Measurements from ENCODE around the gene NT5DC4. TPM values are rescaled to one million over a fixed set of nuclear protein-coding genes. Genes with fewer than 3 reads are reported as not detected.

Gene NT5DC4
- total RNA-seq, 1 experiment from 2014 or later, result 0.22 TPM

DNA sequence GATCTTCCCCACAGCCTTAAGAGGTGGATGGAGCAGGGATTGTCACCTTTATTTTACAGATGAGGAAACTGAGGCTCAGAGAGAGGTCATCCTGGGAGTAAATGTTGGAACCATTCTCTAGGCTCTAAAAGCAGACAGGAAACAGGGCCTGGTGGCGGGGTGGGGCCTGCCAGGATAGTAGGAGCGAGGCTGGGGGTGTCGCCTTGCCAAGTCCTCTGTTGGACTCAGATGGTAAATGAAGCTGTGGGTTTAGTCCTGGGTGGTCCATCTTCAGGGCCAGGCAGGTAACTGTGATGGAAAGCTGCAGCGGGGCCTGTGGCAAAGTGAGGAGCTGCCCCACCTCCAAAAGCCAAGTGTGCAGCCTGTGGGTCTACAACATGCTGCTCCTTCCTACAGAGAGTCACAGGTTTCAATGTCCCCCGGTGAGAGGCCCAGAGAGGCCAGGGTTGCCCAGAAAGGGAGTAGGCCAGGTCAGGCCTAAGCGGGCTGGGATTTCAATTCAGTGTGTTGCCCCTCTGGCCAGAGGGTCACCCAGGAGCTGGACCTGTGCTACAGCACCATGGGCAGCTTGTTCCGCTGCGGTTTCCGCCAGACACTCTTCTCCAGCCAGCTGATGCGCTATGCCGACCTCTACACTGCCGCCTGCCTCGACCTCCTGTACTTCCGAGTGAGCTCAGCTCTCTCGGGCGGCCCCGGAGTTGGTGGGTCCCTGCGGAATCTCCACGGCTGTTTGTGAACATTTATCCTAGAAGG, 6.6 kb downstream of the NT5DC4 start:
- Histone ChIP-seq H3K79me2 (ENCODE audit: insufficient read depth, low read length) (no peaks in the 10 kb centered on the region), H3K36me3 (ENCODE audit: control insufficient read depth in 1 of 2, insufficient read depth in 2 of 2, low read length in 2 of 2) (no peaks in the 10 kb centered on the region), H2AFZ (ENCODE audit: low read depth, low read length, poor library complexity, severe bottlenecking) (no peak overlapping the region), H3K9me3 (ENCODE audit: control insufficient read depth in 1 of 2, insufficient read depth in 1 of 2, low read depth in 1 of 2, low read length in 2 of 2) (no peaks in the 10 kb centered on the region), H3K4me1 (ENCODE audit: control insufficient read depth in 1 of 2, insufficient read depth in 2 of 2, low read length in 2 of 2) (peaks cover 13 to 29% of the 10 kb centered on the region in 2 experiments), H3K9me2 (ENCODE audit: insufficient read depth) (no peaks in the 10 kb centered on the region), H3K27ac (ENCODE audit: low read depth, low read length) (no peak overlapping the region), H3K9ac (ENCODE audit: low read length) (no peak overlapping the region; the same call in 1 of the 2 replicates), H3K4me3 (replicated peaks in 1 of 2; ENCODE audit: low read depth in 1 of 2, low read length in 2 of 2) (no peak overlapping the region), H3K4me2 (ENCODE audit: low read length) (peak overlapping the region; percentile 65; the same call in 1 of the 2 replicates), H3K27me3 (ENCODE audit: insufficient read depth, low read length) (no peaks in the 10 kb centered on the region), H4K20me1 (ENCODE audit: insufficient read depth) (no peaks in the 10 kb centered on the region)
- ATAC-seq (no peak), DNase-seq (ENCODE audit: low read depth, low spot score) (no peak)
- no TSS peak for BruUV-seq (replicated peaks)
- CTCF ChIA-PET, result interaction anchor here (0.8 to 4.6 kb wide), 17 partner anchors 10 to 247 kb away, joined by 3 to 100 read pairs (median 4); partner anchors contain the start of gene CHCHD5
- POLR2A ChIA-PET, result interaction anchor here (1.2 to 3.5 kb wide), 3 partner anchors 9 to 127 kb away, joined by 4 to 22 read pairs (median 8); no protein-coding TSS in a partner anchor
- RAD21 ChIA-PET (ENCODE audit: low non-redundant PET in 1 of 2, low total read pairs in 2 of 2, uncharacterized antibody in 2 of 2, unreplicated experiment in 2 of 2), result interaction anchor here (1.1 to 3.2 kb wide), 9 partner anchors 82 to 214 kb away, joined by 3 to 35 read pairs (median 4); partner anchors contain the start of gene CHCHD5 (in 1 of the 2)
- intact Hi-C loops (cut with micrococcal nuclease), result loop anchor here (5.0 kb wide), 3 partner anchors 145 to 840 kb away; partner anchors contain the start of genes CHCHD5 and TTL
- TF ChIP-seq ZNF274 (IDR thresholded peaks at IDR 0.05; ENCODE audit: low read depth, low read length) (no peak), CEBPB (IDR thresholded peaks at IDR 0.05; ENCODE audit: low read depth) (no peak), CBX3 (IDR thresholded peaks at IDR 0.05; ENCODE audit: low read depth) (no peak)
- TF ChIP-seq, protein P1, sequence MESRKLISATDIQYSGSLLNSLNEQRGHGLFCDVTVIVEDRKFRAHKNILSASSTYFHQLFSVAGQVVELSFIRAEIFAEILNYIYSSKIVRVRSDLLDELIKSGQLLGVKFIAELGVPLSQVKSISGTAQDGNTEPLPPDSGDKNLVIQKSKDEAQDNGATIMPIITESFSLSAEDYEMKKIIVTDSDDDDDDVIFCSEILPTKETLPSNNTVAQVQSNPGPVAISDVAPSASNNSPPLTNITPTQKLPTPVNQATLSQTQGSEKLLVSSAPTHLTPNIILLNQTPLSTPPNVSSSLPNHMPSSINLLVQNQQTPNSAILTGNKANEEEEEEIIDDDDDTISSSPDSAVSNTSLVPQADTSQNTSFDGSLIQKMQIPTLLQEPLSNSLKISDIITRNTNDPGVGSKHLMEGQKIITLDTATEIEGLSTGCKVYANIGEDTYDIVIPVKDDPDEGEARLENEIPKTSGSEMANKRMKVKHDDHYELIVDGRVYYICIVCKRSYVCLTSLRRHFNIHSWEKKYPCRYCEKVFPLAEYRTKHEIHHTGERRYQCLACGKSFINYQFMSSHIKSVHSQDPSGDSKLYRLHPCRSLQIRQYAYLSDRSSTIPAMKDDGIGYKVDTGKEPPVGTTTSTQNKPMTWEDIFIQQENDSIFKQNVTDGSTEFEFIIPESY (IDR thresholded peaks at IDR 0.05; ENCODE audit: extremely low read depth, insufficient replicate concordance, low read length), result no peak

DNA sequence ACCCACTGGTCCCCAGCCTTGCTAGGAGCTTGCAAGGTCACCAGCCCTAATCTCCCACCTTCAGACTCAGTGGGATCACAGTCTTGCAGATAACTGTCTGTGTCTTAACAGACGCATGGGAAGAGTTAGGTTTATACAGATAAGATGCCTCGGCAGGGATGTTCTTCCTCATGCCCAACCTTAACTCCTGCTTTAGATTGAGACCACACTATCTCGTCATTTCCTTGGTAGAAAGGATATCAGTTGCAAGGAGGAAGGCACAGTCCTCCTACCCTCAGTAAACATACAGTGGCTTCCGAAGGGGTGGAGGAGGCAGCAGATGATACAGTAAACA, 7.2 kb downstream of the NT5DC4 start:
- ChIA-PET POLR2A (no interaction called here), CTCF (interaction anchor here (0.8 to 4.6 kb wide), 6 partner anchors 21 to 247 kb away, joined by 3 to 41 read pairs (median 4); partner anchors contain the start of gene CHCHD5), RAD21 (ENCODE audit: low non-redundant PET in 1 of 2, low total read pairs in 2 of 2, uncharacterized antibody in 2 of 2, unreplicated experiment in 2 of 2) (no interaction called here)
- no peak overlapping the region for H3K4me2 ChIP-seq (ENCODE audit: low read length)
- DNase-seq (ENCODE audit: low read depth, low spot score) (no peak), ATAC-seq (no peak)
- H3K36me3 ChIP-seq (ENCODE audit: control insufficient read depth in 1 of 2, insufficient read depth in 2 of 2, low read length in 2 of 2), result no peaks in the 10 kb centered on the region
- H3K4me3 ChIP-seq (replicated peaks in 1 of 2; ENCODE audit: low read depth in 1 of 2, low read length in 2 of 2), result no peak overlapping the region
- H3K4me1 ChIP-seq (ENCODE audit: control insufficient read depth in 1 of 2, insufficient read depth in 2 of 2, low read length in 2 of 2), result peaks cover 13 to 29% of the 10 kb centered on the region in 2 experiments
- intact Hi-C loops (cut with micrococcal nuclease), result loop anchor here (5.0 kb wide), 3 partner anchors 146 to 841 kb away; partner anchors contain the start of genes CHCHD5 and TTL
- H3K9me2 ChIP-seq (ENCODE audit: insufficient read depth), result no peaks in the 10 kb centered on the region
- H3K27ac ChIP-seq (ENCODE audit: low read depth, low read length), result no peak overlapping the region
- H4K20me1 ChIP-seq (ENCODE audit: insufficient read depth), result no peaks in the 10 kb centered on the region
- H3K9me3 ChIP-seq (ENCODE audit: control insufficient read depth in 1 of 2, insufficient read depth in 1 of 2, low read depth in 1 of 2, low read length in 2 of 2), result no peaks in the 10 kb centered on the region
- H3K9ac ChIP-seq (ENCODE audit: low read length), result no peak overlapping the region
- H2AFZ ChIP-seq (ENCODE audit: low read depth, low read length, poor library complexity, severe bottlenecking), result no peak overlapping the region
- H3K27me3 ChIP-seq (ENCODE audit: insufficient read depth, low read length), result no peaks in the 10 kb centered on the region
- no peaks in the 10 kb centered on the region for H3K79me2 ChIP-seq (ENCODE audit: insufficient read depth, low read length)
- BruUV-seq (replicated peaks), result no TSS peak
- TF ChIP-seq SP1 (IDR thresholded peaks at IDR 0.05; ENCODE audit: low read depth), result no peak
- TF ChIP-seq, protein P2, sequence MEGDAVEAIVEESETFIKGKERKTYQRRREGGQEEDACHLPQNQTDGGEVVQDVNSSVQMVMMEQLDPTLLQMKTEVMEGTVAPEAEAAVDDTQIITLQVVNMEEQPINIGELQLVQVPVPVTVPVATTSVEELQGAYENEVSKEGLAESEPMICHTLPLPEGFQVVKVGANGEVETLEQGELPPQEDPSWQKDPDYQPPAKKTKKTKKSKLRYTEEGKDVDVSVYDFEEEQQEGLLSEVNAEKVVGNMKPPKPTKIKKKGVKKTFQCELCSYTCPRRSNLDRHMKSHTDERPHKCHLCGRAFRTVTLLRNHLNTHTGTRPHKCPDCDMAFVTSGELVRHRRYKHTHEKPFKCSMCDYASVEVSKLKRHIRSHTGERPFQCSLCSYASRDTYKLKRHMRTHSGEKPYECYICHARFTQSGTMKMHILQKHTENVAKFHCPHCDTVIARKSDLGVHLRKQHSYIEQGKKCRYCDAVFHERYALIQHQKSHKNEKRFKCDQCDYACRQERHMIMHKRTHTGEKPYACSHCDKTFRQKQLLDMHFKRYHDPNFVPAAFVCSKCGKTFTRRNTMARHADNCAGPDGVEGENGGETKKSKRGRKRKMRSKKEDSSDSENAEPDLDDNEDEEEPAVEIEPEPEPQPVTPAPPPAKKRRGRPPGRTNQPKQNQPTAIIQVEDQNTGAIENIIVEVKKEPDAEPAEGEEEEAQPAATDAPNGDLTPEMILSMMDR (IDR thresholded peaks at IDR 0.05 in 2 of 3, conservative IDR thresholded peaks at IDR 0.05 in 1 of 3; ENCODE audit: borderline replicate concordance in 1 of 3, insufficient read depth in 1 of 3, low read depth in 2 of 3, low read length in 2 of 3), result no peak
- no peak for TF ChIP-seq TCF7L2 (IDR thresholded peaks at IDR 0.05; ENCODE audit: borderline replicate concordance, extremely low read depth, insufficient read depth, insufficient read length)
- TF ChIP-seq EZH2phosphoT487 (IDR thresholded peaks at IDR 0.05; ENCODE audit: borderline replicate concordance), result no peak
- TF ChIP-seq ZFX (IDR thresholded peaks at IDR 0.05), result no peak
- no peak for TF ChIP-seq EZH2 (IDR thresholded peaks at IDR 0.05)
- TF ChIP-seq ZNF274 (IDR thresholded peaks at IDR 0.05; ENCODE audit: low read depth, low read length), result no peak
